GM10248 (cell line): Measurements from ENCODE around the gene RAC2.

ENCODE experiments used
- CTCF ChIA-PET: fragments of 300-600 bp; sonication (Branson Sonifier 250); formaldehyde crosslinking; extraction: SDS; loops from one replicate; lab custom pipeline; 2021; ENCODE audit warnings: antibody characterized with exemption; lab: Yijun Ruan, JAX
- POLR2A ChIA-PET: fragments of 350-650 bp; sonication (Branson Sonifier 250); formaldehyde crosslinking; extraction: SDS; loops from one replicate; lab custom pipeline; 2020; ENCODE audit warnings: antibody characterized with exemption; lab: Yijun Ruan, JAX
- DNase-seq: peaks from one replicate; pipeline ENCODE4 v3.0.0; 2012; ENCODE audit errors: extremely low spot score
- TF ChIP-seq, protein P1 (sequence below): IDR thresholded peaks from 2 replicates; pipeline ENCODE4 v1.5.1; 2012; ENCODE audit warnings: mild to moderate bottlenecking, low read depth; ENCODE audit errors: extremely low read depth, missing control alignments, control extremely low read depth

Gene RAC2

GRCh38 chr22:37185646-37186227 lies 58.3 kb downstream of the RAC2 start:
- POLR2A ChIA-PET = no interaction called here
- TF ChIP-seq, protein P1, sequence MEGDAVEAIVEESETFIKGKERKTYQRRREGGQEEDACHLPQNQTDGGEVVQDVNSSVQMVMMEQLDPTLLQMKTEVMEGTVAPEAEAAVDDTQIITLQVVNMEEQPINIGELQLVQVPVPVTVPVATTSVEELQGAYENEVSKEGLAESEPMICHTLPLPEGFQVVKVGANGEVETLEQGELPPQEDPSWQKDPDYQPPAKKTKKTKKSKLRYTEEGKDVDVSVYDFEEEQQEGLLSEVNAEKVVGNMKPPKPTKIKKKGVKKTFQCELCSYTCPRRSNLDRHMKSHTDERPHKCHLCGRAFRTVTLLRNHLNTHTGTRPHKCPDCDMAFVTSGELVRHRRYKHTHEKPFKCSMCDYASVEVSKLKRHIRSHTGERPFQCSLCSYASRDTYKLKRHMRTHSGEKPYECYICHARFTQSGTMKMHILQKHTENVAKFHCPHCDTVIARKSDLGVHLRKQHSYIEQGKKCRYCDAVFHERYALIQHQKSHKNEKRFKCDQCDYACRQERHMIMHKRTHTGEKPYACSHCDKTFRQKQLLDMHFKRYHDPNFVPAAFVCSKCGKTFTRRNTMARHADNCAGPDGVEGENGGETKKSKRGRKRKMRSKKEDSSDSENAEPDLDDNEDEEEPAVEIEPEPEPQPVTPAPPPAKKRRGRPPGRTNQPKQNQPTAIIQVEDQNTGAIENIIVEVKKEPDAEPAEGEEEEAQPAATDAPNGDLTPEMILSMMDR = no peak
- CTCF ChIA-PET = interaction anchor here (1.1 to 2.8 kb wide), 2 partner anchors 14 to 19 kb away, joined by 4 to 9 read pairs; no protein-coding TSS in a partner anchor
- DNase-seq = no peak

GRCh38 chr22:37184816-37185541 lies 59.1 kb downstream of the RAC2 start:
- ChIA-PET CTCF (interaction anchor here (2.8 kb wide), 1 partner anchor 14 kb away, joined by 9 read pairs; no protein-coding TSS in a partner anchor), POLR2A (no interaction called here)
- TF ChIP-seq, protein P1 = no peak
- DNase-seq = no peak

GRCh38 chr22:37184380-37184755 lies 59.7 kb downstream of the RAC2 start:
- CTCF ChIA-PET = interaction anchor here (1.0 to 2.8 kb wide), 6 partner anchors 8 to 76 kb away, joined by 3 to 9 read pairs (median 4); no protein-coding TSS in a partner anchor
- TF ChIP-seq, protein P1 = no peak
- POLR2A ChIA-PET = no interaction called here
- no peak for DNase-seq

- ChIA-PET CTCF (interaction anchor here (1.0 to 2.8 kb wide), 7 partner anchors 9 to 77 kb away, joined by 3 to 9 read pairs (median 4); no protein-coding TSS in a partner anchor), POLR2A (no interaction called here)
- TF ChIP-seq, protein P1 = peak; percentile 7
- DNase-seq = no peak
These were observed 60.4 kb downstream of the RAC2 start for GRCh38 chr22:37183432-37184379.

GRCh38 chr22:37182949-37183245 lies 61.2 kb downstream of the RAC2 start:
- ChIA-PET CTCF (interaction anchor here (1.0 to 2.8 kb wide), 3 partner anchors 10 to 17 kb away, joined by 4 to 9 read pairs (median 4); no protein-coding TSS in a partner anchor), POLR2A (no interaction called here)
- TF ChIP-seq, protein P1 = no peak
- DNase-seq = no peak
